Mesendoderm (in vitro differentiated cells): ENCODE data around the gene ZNF219.

Experiments used
- DNase-seq: peaks from one replicate; pipeline ENCODE4 v3.0.0; 2013
- H2AK5ac ChIP-seq: 2 replicates; pipeline ENCODE4 v1.6.1; 2013; ENCODE audit warnings: low read length, inconsistent platforms
- H2BK120ac ChIP-seq: 2 replicates; pipeline ENCODE4 v1.6.1; 2013; ENCODE audit warnings: low read depth, mild to moderate bottlenecking, low read length, moderate library complexity, mixed read lengths
- H2BK15ac ChIP-seq: replicated peaks from 2 replicates; pipeline ENCODE4 v1.6.1; 2013; ENCODE audit warnings: low read depth, mild to moderate bottlenecking, moderate library complexity
- H2BK5ac ChIP-seq: 2 replicates; pipeline ENCODE4 v1.6.1; 2013; ENCODE audit warnings: low read length, inconsistent platforms
- H3K18ac ChIP-seq: 2 replicates; pipeline ENCODE4 v1.6.1; 2013; ENCODE audit warnings: mild to moderate bottlenecking, low read length, mixed read lengths
- H3K23ac ChIP-seq: one replicate; pipeline ENCODE4 v1.6.1; 2013; ENCODE audit warnings: low read length
- H3K27ac ChIP-seq: 2 replicates; pipeline ENCODE4 v1.5.1; 2013; ENCODE audit warnings: low read depth, mild to moderate bottlenecking, inconsistent platforms, low read length, moderate library complexity
- H3K27me3 ChIP-seq: 2 replicates; pipeline ENCODE4 v1.6.1; 2013; ENCODE audit warnings: low read length, control low read depth, mild to moderate bottlenecking, inconsistent platforms; ENCODE audit not compliant: insufficient read depth, poor library complexity
- H3K36me3 ChIP-seq: 2 replicates; pipeline ENCODE4 v1.6.1; 2013; ENCODE audit warnings: low read length, inconsistent platforms; ENCODE audit not compliant: control insufficient read depth, insufficient read depth
- H3K4ac ChIP-seq: one replicate; pipeline ENCODE4 v1.6.1; 2013; ENCODE audit warnings: low read depth, mild to moderate bottlenecking, low read length, moderate library complexity
- H3K4me1 ChIP-seq: 2 replicates; pipeline ENCODE4 v1.6.1; 2013; ENCODE audit warnings: low read depth, low read length, inconsistent platforms; ENCODE audit not compliant: control insufficient read depth
- H3K4me2 ChIP-seq: 2 replicates; pipeline ENCODE4 v1.6.1; 2013; ENCODE audit warnings: low read length
- H3K4me3 ChIP-seq: 2 replicates; pipeline ENCODE4 v1.5.1; 2013; ENCODE audit warnings: mild to moderate bottlenecking, low read length
- H3K56ac ChIP-seq: one replicate; pipeline ENCODE4 v1.6.1; 2013; ENCODE audit warnings: low read length
- H3K79me1 ChIP-seq: 2 replicates; pipeline ENCODE4 v1.6.1; 2013; ENCODE audit warnings: low read length, inconsistent platforms
- H3K79me2 ChIP-seq: 2 replicates; pipeline ENCODE4 v1.6.1; 2013; ENCODE audit warnings: mild to moderate bottlenecking, low read length; ENCODE audit not compliant: control insufficient read depth, insufficient read depth
- H3K9ac ChIP-seq: 2 replicates; pipeline ENCODE4 v1.6.1; 2013; ENCODE audit warnings: low read length, inconsistent platforms
- H4K5ac ChIP-seq: one replicate; pipeline ENCODE4 v1.6.1; 2013; ENCODE audit warnings: low read length
- H4K8ac ChIP-seq: one replicate; pipeline ENCODE4 v1.6.1; 2013; ENCODE audit warnings: low read depth, mild to moderate bottlenecking, control low read depth, low read length, moderate library complexity
- WGBS: extraction: QIAGEN DNeasy Blood & Tissue Kit; methylation state at CpG from one replicate; pipeline ENCODE4 v1.1.7; 2013; ENCODE audit warnings: low lambda C conversion rate, missing lambda C conversion rate; ENCODE audit not compliant: insufficient coverage; ENCODE audit errors: extremely low coverage; 5-methylcytosine and 5-hydroxymethylcytosine counted together

The ZNF219 gene

GRCh38 chr14:21088687-21089086 lies 9.8 kb downstream of the ZNF219 start:
- Histone ChIP-seq H3K4me1 (peaks cover 8% of the 10 kb centered on the region), H3K27me3 (no peaks in the 10 kb centered on the region), H2AK5ac (no peak overlapping the region), H3K23ac (no peak overlapping the region), H3K4me2 (no peak overlapping the region), H4K8ac (no peak overlapping the region), H3K79me1 (peaks cover 5% of the 10 kb centered on the region), H4K5ac (no peak overlapping the region), H3K79me2 (no peaks in the 10 kb centered on the region), H2BK5ac (no peak overlapping the region), H3K4ac (no peak overlapping the region), H3K9ac (no peak overlapping the region), H3K4me3 (no peak overlapping the region), H2BK15ac (no peak overlapping the region), H3K18ac (no peak overlapping the region), H3K56ac (no peak overlapping the region), H3K27ac (no peak overlapping the region), H3K36me3 (peaks cover 19% of the 10 kb centered on the region), H2BK120ac (no peak overlapping the region)
- no peak for DNase-seq
- no CpG with 5 or more reads among the region's 4 CpGs for WGBS

GRCh38 chr14:21087294-21088091 lies 11.0 kb downstream of the ZNF219 start:
- Histone ChIP-seq H2BK15ac (no peak overlapping the region), H3K27ac (no peak overlapping the region), H3K9ac (no peak overlapping the region), H3K79me1 (no peaks in the 10 kb centered on the region), H3K36me3 (peaks cover 21% of the 10 kb centered on the region), H3K23ac (no peak overlapping the region), H2BK5ac (no peak overlapping the region), H3K79me2 (no peaks in the 10 kb centered on the region), H2BK120ac (no peak overlapping the region), H4K8ac (no peak overlapping the region), H2AK5ac (no peak overlapping the region), H3K56ac (no peak overlapping the region), H3K4me1 (no peaks in the 10 kb centered on the region), H4K5ac (no peak overlapping the region), H3K18ac (no peak overlapping the region), H3K4ac (no peak overlapping the region), H3K27me3 (no peaks in the 10 kb centered on the region), H3K4me2 (no peak overlapping the region), H3K4me3 (no peak overlapping the region)
- no CpG with 5 or more reads among the region's 19 CpGs for WGBS
- peak; percentile 99 for DNase-seq

GRCh38 chr14:21086908-21087293 lies 11.6 kb downstream of the ZNF219 start:
- Histone ChIP-seq H2AK5ac (no peak overlapping the region), H3K27me3 (no peaks in the 10 kb centered on the region), H2BK120ac (no peak overlapping the region), H3K4ac (no peak overlapping the region), H4K5ac (no peak overlapping the region), H3K56ac (no peak overlapping the region), H3K4me1 (no peaks in the 10 kb centered on the region), H4K8ac (no peak overlapping the region), H3K4me3 (no peak overlapping the region), H3K36me3 (peaks cover 22% of the 10 kb centered on the region), H3K18ac (no peak overlapping the region), H3K79me2 (no peaks in the 10 kb centered on the region), H2BK5ac (no peak overlapping the region), H3K9ac (no peak overlapping the region), H3K4me2 (no peak overlapping the region), H3K79me1 (no peaks in the 10 kb centered on the region), H2BK15ac (no peak overlapping the region), H3K23ac (no peak overlapping the region), H3K27ac (no peak overlapping the region)
- no peak for DNase-seq
- WGBS = no CpG with 5 or more reads among the region's 4 CpGs

GRCh38 chr14:21084998-21085853 lies 13.2 kb downstream of the ZNF219 start:
- no CpG with 5 or more reads among the region's 17 CpGs for WGBS
- H3K4me2 ChIP-seq = no peak overlapping the region
- no peak overlapping the region for H2BK120ac ChIP-seq
- H3K56ac ChIP-seq = no peak overlapping the region
- peaks cover 30% of the 10 kb centered on the region for H3K36me3 ChIP-seq
- no peak overlapping the region for H4K5ac ChIP-seq
- no peak overlapping the region for H2AK5ac ChIP-seq
- H3K4ac ChIP-seq = no peak overlapping the region
- no peak overlapping the region for H3K18ac ChIP-seq
- no peak overlapping the region for H3K23ac ChIP-seq
- H3K79me1 ChIP-seq = no peaks in the 10 kb centered on the region
- no peak for DNase-seq
- H3K79me2 ChIP-seq = no peaks in the 10 kb centered on the region
- H4K8ac ChIP-seq = no peak overlapping the region
- no peak overlapping the region for H3K9ac ChIP-seq
- no peak overlapping the region for H3K4me3 ChIP-seq
- H2BK15ac ChIP-seq = no peak overlapping the region
- H3K27ac ChIP-seq = no peak overlapping the region
- no peak overlapping the region for H2BK5ac ChIP-seq
- no peaks in the 10 kb centered on the region for H3K27me3 ChIP-seq
- no peaks in the 10 kb centered on the region for H3K4me1 ChIP-seq

- no peak overlapping the region for H2BK15ac ChIP-seq
- no peak overlapping the region for H2BK120ac ChIP-seq
- H4K8ac ChIP-seq = no peak overlapping the region
- no peak overlapping the region for H3K23ac ChIP-seq
- DNase-seq = no peak
- no peak overlapping the region for H2AK5ac ChIP-seq
- H3K36me3 ChIP-seq = peaks cover 29% of the 10 kb centered on the region
- WGBS = no CpG with 5 or more reads among the region's 2 CpGs
- H3K18ac ChIP-seq = no peak overlapping the region
- no peak overlapping the region for H3K9ac ChIP-seq
- no peak overlapping the region for H3K56ac ChIP-seq
- H3K27ac ChIP-seq = no peak overlapping the region
- H3K79me1 ChIP-seq = no peaks in the 10 kb centered on the region
- H3K4me1 ChIP-seq = no peaks in the 10 kb centered on the region
- H3K27me3 ChIP-seq = no peaks in the 10 kb centered on the region
- no peak overlapping the region for H3K4ac ChIP-seq
- H3K79me2 ChIP-seq = no peaks in the 10 kb centered on the region
- H3K4me2 ChIP-seq = no peak overlapping the region
- no peak overlapping the region for H2BK5ac ChIP-seq
- no peak overlapping the region for H4K5ac ChIP-seq
- no peak overlapping the region for H3K4me3 ChIP-seq
These were observed 14.1 kb downstream of the ZNF219 start for GRCh38 chr14:21084396-21084795.
